ENCODE measurements around the gene RCAN1. TPM values are rescaled to one million over a fixed set of nuclear protein-coding genes. Genes with fewer than 3 reads are reported as not detected.

The RCAN1 gene
- total and polyA plus RNA-seq, 4 donors: 12.2 to 32.8 (median 29.8) TPM

DNA sequence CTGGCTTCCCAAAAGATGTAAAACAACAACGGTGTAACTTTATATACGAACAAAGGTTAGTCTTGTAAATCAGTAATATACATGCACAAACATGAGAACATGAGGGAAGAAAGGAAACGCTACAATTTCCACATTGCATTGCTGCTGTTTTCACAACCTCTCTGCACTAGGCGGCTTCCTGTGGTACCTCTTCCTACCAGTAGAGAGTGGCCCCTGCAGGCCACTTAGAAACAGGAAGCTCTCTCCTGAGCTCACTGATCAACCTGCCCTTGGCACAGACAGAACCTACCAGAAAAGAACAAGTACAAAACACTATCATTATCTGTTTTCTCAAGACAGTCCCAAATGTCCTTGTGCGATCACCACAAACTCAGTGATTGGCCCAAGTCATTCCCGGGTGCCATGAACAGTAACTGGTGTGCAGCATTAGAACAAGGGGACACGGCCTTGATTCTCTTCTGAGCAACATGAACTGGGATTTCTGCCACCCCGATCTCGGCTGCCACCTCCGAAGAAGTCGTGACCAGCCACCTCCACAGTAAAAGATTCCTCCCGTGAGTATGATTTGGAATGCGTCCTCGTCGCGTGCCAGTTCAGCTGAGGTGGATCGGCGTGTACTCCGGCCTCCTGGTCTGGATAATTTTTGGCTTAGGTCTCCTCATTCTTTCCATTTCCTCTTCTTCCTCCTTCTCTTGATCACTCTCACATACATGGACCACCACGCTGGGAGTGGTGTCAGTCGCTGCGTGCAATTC lies 97.2 kb downstream of the RCAN1 start:
- no peak overlapping the region for H3K4me3 ChIP-seq
- H3K27ac ChIP-seq (ENCODE audit: low read depth in 1 of 2, low read length in 1 of 2): no peak overlapping the region
- ATAC-seq (ENCODE audit: insufficient read depth, low FRiP score): no peak
- peaks cover 8 to 26% (median 13%) of the 10 kb centered on the region in 4 donors for H3K36me3 ChIP-seq (ENCODE audit: control insufficient read depth in 4 of 4, insufficient read depth in 4 of 4, low read length in 4 of 4)
- WGBS, 2 donors: 78 to 86% methylated on average over 22 of the region's 22 CpGs
- TF ChIP-seq, protein P1, sequence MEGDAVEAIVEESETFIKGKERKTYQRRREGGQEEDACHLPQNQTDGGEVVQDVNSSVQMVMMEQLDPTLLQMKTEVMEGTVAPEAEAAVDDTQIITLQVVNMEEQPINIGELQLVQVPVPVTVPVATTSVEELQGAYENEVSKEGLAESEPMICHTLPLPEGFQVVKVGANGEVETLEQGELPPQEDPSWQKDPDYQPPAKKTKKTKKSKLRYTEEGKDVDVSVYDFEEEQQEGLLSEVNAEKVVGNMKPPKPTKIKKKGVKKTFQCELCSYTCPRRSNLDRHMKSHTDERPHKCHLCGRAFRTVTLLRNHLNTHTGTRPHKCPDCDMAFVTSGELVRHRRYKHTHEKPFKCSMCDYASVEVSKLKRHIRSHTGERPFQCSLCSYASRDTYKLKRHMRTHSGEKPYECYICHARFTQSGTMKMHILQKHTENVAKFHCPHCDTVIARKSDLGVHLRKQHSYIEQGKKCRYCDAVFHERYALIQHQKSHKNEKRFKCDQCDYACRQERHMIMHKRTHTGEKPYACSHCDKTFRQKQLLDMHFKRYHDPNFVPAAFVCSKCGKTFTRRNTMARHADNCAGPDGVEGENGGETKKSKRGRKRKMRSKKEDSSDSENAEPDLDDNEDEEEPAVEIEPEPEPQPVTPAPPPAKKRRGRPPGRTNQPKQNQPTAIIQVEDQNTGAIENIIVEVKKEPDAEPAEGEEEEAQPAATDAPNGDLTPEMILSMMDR (IDR thresholded peaks at IDR 0.05; ENCODE audit: control extremely low read depth, extremely low read depth): no peak
- H3K9me3 ChIP-seq (ENCODE audit: control insufficient read depth in 4 of 4, insufficient read depth in 3 of 4, low read length in 3 of 4): no peaks in the 10 kb centered on the region
- DNase-seq: no peak
- no peak overlapping the region for H3K9ac ChIP-seq (ENCODE audit: insufficient read depth in 1 of 2, low read length in 2 of 2)
- peaks cover 0 to 11% (median 6%) of the 10 kb centered on the region in 5 donors for H3K4me1 ChIP-seq (ENCODE audit: control insufficient read depth in 5 of 5, insufficient read depth in 5 of 5, low read length in 5 of 5)
- no peaks in the 10 kb centered on the region for H3K27me3 ChIP-seq (ENCODE audit: control insufficient read depth in 3 of 3, insufficient read depth in 3 of 3, low read length in 2 of 3)

DNA sequence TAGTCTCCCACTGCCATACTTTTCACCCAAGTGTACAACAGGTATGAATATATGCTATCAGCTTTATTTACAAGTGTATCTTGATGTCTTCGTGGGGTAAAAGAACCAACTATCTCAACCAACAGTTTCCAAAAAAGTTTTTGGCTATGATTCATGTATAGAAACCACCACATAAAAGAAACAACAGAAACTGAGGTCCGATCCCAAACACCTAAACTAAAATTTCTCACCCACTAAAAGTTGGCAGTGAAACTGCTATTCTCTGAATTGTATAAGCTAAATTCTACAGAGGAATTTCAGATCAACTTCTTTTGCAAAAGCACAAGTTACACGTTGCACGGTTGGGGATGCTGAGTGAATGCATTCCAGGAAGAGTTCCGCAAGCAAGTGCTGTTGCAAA lies 97.9 kb downstream of the RCAN1 start:
- DNase-seq (no peak), ATAC-seq (ENCODE audit: insufficient read depth, low FRiP score) (no peak)
- TF ChIP-seq, protein P1 (IDR thresholded peaks at IDR 0.05; ENCODE audit: control extremely low read depth, extremely low read depth): no peak
- Histone ChIP-seq H3K36me3 (ENCODE audit: control insufficient read depth in 4 of 4, insufficient read depth in 4 of 4, low read length in 4 of 4) (peaks cover 8 to 26% (median 13%) of the 10 kb centered on the region in 4 donors), H3K9ac (ENCODE audit: insufficient read depth in 1 of 2, low read length in 2 of 2) (no peak overlapping the region), H3K27me3 (ENCODE audit: control insufficient read depth in 3 of 3, insufficient read depth in 3 of 3, low read length in 2 of 3) (no peaks in the 10 kb centered on the region), H3K9me3 (ENCODE audit: control insufficient read depth in 4 of 4, insufficient read depth in 3 of 4, low read length in 3 of 4) (no peaks in the 10 kb centered on the region), H3K4me3 (no peak overlapping the region), H3K4me1 (ENCODE audit: control insufficient read depth in 5 of 5, insufficient read depth in 5 of 5, low read length in 5 of 5) (peaks cover 0 to 11% (median 4%) of the 10 kb centered on the region in 5 donors), H3K27ac (ENCODE audit: low read depth in 1 of 2, low read length in 1 of 2) (no peak overlapping the region)
- WGBS, 2 donors: 49 to 74% methylated on average over 5 of the region's 5 CpGs

DNA sequence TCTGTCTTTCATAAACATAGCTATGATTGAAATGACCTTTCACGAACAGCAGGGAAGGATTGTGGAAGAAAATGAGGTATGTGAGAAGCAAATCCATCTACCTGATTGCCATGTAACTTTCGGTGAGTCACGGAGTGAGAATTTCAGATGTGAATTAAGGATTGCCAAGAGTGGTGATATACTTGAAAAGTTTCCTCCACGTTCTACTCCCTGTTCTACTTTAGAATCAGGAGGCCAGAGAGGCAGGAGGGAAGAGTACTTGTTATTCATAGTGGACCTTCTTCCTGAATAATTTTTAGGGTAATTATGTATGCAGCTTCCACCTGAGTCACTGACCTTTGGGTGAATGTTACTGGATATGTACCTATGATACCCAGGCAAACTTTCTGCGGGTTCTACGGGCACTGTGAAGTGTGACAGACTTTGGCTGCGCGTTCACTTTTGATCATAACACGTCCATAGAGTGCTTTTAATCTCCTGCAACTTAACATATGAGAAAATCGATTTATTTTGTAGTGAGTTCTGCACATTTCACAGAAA lies 100.3 kb downstream of the RCAN1 start:
- Histone ChIP-seq H3K27ac (ENCODE audit: low read depth in 1 of 2, low read length in 1 of 2) (no peak overlapping the region), H3K9me3 (ENCODE audit: control insufficient read depth in 4 of 4, insufficient read depth in 3 of 4, low read length in 3 of 4) (no peaks in the 10 kb centered on the region), H3K36me3 (ENCODE audit: control insufficient read depth in 4 of 4, insufficient read depth in 4 of 4, low read length in 4 of 4) (peaks cover 7 to 15% (median 9%) of the 10 kb centered on the region in 4 donors), H3K27me3 (ENCODE audit: control insufficient read depth in 3 of 3, insufficient read depth in 3 of 3, low read length in 2 of 3) (no peaks in the 10 kb centered on the region), H3K4me1 (ENCODE audit: control insufficient read depth in 5 of 5, insufficient read depth in 5 of 5, low read length in 5 of 5) (peaks cover 0 to 11% (median 0%) of the 10 kb centered on the region in 5 donors), H3K4me3 (no peak overlapping the region), H3K9ac (ENCODE audit: insufficient read depth in 1 of 2, low read length in 2 of 2) (no peak overlapping the region)
- ATAC-seq (ENCODE audit: insufficient read depth, low FRiP score) (no peak), DNase-seq (no peak)
- TF ChIP-seq, protein P1 (IDR thresholded peaks at IDR 0.05; ENCODE audit: control extremely low read depth, extremely low read depth): no peak
- WGBS, 2 donors: 93 to 94% methylated on average over 10 of the region's 10 CpGs

All from lung (tissue), 12 donors.